Renal cortex interstitium (tissue), 11 donors: ENCODE data around the gene MOV10. TPM values are rescaled to one million over a fixed set of nuclear protein-coding genes. Genes with fewer than 3 reads are reported as not detected.
A peak's percentile ranks its signal among the peaks of the same experiment; 100 is the strongest.
"Not testable (repeated sequence)": the region's sequence is repeated elsewhere in the genome, so short reads cannot be mapped to it uniquely, and the experiment has no call there.

Experiments
- DNase-seq, 11 donors: peaks; one replicate each; pipeline ENCODE4 v3.0.0-alpha.2; 2013; ENCODE audit warnings: low read depth in 9 of 11, low spot score in 4 of 11; ENCODE audit errors: extremely low read depth in 1 of 11
- polyA plus RNA-seq, 3 donors: library from polyadenylated mRNA; unstranded; fragments of 120-200 nt; gene quantifications; one replicate each; pipeline ENCODE4 v1.2.1, GENCODE V29; 2013; ENCODE audit not compliant: insufficient read length in 3 of 3

Gene MOV10
- polyA plus RNA-seq, 3 donors, result 74.1 to 83.1 (median 75.1) TPM

DNA sequence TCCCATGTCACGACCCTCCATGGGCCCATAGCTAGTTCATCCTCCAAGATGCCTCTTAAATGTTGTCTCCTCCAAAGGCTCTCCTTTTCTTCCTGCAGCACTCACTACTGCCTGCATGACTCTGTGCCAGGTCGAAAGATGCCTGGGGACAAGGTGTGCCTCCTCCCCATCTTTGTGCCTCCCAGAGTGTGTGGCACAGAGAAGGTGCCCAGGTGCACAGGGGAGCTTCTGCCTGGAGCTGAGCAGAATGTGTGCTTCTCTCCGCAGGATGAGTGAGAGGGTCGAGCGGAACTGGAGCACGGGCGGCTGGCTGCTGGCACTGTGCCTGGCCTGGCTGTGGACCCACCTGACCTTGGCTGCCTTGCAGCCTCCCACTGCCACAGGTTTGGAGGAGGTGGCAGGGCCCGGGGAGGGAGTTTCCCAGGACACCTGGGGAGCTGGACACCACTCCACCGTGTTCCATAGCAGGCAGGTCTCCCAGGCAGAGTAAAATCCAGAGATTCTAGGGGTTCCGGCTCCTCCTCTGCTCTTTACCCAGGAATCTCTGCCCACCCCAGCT, 47.6 kb downstream of the MOV10 start:
- no peak for DNase-seq

DNA sequence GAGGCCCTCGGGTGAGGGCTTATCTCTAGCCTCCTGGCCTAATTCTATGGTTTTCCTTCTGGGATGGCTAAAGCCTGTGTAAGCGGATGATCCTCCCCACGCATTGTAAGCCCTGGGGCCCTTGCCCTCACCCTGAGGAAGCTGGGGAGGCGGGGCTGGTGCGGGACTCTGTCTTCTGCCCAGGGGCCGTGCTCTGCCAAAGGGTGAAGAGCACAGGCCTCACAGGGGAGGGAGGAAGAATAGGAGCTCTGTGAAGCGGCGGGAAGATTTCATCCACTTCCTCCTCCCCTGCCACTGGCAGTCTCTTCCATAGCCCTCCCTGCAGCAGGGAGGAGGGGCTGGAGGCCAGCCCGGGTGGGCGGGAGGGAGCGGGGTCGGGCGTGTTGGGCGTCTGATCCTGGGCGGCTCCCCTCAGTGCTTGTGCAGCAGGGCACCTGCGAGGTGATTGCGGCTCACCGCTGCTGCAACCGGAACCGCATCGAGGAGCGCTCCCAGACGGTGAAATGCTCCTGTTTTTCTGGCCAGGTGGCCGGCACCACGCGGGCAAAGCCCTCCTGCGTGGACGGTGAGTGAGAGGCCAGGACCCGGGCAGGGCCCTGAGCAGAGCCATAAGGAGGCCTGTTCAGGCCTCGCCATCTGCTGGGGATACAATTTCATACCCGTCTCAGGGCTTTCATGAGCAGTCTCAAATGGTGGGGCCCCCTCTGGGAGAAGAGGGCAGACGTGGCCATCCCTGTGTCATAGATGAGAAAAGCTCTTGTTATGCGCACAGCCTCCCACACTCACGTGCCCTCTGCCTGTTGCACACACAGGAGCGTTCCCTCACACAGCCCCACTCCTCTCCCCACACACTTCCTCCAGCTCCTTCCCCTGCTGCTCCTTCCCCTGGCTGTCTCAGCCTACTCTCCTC, 48.4 kb downstream of the MOV10 start:
- DNase-seq, result no peak

DNA sequence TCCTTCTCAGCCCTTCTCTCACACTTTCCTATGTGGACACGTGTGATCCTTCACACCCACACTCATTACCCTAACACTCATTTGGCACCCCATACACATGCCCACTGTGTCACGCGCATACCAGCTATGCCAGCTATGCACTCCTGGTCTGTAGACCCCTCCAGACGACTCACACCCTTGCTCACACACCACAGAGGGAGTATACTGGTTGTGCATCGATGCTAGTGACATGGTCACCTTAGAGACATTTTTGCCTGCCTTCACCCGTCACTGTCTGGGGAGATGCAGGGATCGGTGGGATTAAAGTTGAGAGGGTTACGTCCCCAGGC, 49.0 kb downstream of the MOV10 start:
- DNase-seq, result no peak

DNA sequence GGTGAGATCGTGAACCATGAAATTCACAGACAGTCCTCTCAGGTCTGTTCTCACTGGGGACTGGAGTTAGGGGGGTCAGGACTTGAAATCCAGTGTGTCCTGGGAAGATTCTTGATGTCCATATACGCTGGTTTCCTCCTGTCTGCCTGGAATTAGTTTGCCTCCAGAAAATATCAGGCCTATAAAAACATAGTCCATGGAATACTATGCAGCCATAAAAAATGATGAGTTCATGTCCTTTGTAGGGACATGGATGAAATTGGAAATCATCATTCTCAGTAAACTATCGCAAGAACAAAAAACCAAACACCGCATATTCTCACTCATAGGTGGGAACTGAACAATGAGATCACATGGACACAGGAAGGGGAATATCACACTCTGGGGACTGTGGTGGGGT, 49.8 kb downstream of the MOV10 start:
- not testable (repeated sequence) for DNase-seq

DNA sequence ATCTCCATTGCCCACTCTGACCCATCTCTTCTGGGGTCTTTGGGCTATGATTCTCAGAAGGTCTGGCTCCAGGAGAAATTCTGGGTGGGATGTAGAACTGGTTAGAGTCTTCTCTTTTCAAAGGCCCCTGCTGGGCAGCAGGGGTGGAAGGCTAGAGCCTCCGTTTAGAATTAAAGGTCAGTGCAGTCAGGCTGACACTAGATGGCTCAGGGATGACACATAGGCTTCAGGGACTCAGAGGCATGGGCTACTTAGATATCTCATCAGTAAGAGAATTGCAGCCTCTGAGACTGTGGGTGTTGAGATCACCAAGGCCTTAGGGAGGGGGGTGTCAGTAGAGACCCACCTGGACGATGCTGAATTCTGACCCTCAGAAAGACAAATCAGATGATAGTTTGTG, 53.3 kb downstream of the MOV10 start:
- no peak for DNase-seq

DNA sequence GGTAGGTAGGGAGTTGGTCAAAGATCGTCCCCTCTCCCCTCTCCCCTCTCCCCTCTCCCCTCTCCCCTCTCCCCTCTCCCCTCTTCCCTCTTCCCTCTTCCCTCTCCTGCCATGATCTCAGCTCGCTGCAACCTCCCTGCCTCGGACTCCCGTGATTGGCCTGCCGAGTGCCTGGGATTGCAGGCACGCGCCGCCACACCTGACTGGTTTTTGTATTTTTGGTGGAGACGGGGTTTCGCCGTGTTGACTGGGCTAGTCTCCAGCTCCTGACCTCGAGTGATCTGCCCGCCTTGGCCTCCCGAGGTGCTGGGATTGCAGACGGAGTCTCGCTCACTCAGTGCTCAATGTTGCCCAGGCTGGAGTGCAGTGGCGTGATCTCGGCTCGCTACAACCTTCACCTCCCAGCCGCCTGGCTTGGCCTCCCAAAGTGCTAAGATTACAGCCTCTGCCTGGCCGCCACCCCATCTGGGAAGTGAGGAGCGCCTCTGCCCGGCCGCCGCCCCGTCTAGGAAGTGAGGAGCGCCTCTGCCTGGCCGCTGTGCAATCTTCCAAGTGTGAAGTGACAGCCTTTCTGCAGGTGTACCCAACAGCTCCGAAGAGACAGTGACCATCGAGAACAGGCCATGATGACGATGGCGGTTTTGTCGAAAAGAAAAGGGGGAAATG, 54.0 kb downstream of the MOV10 start:
- not testable (repeated sequence) for DNase-seq

DNA sequence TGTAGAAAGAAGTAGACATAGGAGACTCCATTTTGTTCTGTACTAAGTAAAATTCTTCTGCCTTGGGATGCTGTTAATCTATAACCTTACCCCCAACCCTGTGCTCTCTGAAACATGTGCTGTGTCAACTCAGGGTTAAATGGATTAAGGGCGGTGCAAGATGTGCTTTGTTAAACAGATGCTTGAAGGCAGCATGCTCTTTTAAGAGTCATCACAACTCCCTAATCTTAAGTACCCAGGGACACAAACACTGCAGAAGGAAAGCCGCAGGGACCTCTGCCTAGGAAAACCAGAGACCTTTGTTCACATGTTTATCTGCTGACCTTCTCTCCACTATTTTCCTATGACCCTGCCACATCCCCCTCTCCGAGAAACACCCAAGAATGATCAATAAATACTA, 54.6 kb downstream of the MOV10 start:
- not testable (repeated sequence) for DNase-seq

DNA sequence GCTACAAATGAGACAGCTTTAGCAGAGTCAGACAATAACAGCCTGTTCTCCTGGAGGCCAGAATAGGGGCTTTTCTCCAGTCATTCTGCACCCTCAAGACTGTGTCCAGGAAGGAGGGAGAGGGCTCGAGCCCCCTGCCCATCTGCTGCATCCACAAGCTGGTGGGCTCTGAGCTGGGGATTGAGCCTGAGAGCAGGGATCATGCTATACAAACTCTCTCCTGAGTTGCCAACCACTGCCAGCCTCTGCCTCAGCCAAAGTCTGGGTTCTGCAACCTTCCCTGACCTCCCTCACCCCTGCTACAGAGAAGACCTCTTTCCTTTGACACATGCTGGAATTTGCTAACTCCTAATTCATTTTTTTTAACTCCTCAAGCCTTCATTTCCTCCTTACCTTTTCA, 55.5 kb downstream of the MOV10 start:
- no peak for DNase-seq

DNA sequence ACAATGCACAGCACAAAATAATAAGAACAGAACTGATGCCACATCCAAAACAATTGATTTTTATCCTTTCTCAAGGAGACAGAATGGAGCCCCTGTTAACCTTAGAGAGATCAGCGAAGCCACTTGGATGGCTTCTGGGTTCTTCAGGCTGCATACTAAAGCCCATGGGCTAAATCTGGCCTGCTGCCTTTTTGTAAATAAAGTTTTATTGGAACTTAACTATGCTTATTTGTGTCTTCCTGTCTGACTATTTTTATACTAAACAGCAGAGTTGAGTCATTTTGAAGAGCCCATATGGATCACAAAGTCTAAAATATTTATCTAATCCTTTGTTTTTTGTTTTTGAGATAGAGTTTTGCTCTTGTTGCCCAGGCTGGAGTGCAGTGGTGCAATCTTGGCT, 57.0 kb downstream of the MOV10 start:
- DNase-seq, result no peak

DNA sequence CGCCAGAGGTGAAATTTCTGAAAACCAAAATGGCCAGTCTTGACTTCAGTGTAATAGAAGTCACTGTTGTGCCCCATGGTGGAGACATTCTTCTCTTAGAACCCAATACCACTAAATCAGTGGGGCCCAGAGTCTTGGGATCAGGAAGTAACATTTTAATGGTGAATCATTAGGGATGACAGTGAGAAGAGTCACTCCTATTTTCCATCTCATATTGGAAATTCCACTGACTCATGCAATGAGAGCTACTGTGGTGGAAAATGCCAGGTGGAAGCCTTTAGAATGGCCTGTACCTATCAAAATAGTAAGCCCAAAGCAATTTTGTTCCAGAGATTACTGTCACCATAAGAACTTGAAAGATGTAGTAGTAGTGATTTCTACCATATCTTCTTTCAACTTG, 61.3 kb downstream of the MOV10 start:
- no peak for DNase-seq

DNA sequence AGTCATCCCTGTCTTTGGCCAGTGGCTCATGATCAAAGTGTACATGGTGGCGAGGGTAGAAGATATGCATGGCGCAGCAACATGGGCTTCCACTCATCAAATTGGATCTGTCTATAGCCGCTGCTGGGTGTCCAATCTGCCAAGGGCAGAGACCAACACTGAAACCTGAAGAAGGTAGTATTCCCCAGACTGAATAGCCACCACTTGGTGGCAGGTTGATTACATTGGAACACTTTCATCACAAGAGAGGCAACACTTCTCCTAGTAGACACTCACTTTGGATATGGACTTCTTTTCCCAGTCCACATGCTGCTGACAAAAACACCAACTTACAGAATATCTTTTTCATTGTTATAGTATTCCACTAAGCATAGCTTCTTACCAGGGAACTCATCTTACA, 63.1 kb downstream of the MOV10 start:
- no peak for DNase-seq

DNA sequence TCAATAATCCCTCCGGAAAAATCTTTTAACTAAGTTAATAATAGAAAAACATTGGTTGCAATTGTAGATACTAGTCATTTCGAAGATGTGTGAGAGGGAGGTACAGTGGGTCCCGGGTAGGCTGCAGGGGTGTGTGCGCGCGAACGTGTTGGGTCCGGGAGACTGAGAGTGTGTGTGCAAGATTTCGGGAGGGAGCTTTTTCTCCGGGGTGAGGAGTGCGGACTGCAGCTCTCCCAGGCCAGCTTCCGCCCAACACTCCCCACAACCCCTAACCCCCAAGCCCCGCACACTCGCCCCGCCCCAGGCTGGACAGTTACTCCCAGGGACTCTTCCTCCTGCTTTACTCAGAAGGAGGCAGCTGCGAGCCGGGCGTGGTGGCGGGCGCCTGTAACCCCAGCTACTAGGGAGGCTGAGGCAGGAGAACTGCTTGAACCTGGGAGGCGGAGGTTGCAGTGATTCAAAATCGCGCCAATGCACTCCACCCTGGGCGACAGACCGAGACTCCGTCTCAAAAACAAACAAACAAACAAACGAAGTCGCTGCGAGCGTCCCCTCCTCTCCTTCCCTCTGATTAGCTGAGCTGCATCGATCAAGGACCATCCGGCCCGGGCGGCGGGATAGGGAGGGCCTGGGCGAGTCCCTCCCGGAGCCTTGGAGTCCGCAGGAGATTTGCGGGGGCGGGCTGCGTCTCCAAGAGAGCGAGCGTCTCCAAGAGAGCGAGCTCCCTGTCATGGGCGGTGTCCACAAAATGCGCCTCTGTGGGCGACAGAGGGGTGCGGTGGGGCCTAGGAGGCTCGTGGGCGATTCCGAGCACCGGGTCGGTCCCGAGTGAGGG, 68.9 kb downstream of the MOV10 start:
- DNase-seq, result no peak

DNA sequence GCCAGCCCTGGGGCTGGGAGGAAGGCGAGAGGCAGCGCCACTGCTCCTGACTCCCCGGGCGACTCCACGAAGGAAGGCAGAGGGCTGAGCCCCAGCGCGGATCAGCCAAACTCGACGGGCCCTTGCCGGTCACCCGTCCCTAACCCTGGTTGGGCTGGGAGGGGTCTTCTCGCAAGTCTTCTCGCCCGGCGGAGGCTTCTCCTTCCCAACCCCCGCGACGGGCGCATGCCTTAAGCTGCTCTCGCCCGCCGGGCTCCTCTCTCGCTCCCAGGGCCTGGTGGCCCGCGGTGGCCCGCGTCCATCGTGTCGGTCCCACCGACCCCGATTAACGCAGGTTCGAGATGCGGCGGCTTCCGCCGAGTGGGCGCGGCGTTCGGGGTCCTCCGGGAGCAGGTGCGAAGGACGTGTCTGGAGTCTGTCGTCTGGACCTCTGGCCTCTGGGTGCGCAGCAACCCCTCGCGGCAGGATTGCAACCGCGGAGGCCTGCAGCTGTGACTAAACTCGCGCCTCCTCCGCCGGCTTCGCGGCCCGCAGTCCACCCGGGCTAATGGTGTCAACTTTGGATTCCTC, 69.6 kb downstream of the MOV10 start:
- peak in 3 of 11 donors; percentile 33 to 38 (median 34) for DNase-seq

DNA sequence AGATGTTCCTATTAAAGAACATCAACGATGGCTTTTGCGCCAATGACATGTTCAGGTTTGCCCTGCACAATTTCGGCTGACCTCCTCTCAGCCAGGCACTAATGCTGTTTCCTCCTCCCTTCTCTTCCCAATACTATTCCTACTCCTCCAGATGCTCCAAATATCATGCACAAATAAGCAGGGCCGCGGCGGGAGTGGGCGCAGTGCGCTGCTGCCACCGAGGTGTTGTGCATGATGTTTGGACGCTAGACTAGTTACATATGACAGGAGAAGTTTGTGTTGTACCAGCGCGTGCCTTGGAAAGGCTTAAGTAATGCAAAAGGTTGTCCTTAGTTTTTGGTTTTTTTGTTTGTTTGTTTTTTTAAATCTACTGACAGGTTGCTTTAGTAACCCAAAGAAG, 73.9 kb downstream of the MOV10 start:
- no peak for DNase-seq

Other genes starting within 250 kb of the MOV10 start
- 1 to 10 TPM; 3.1 to 4.0 (median 3.4) TPM for gene WNT2B, start 165.7 kb upstream of the MOV10 start, polyA plus RNA-seq
- 10 to 100 TPM; 27.3 to 33.9 (median 30.9) TPM for gene ST7L, start 55.5 kb upstream of the MOV10 start, polyA plus RNA-seq
- 100 to 1,000 TPM; 127 to 146 (median 133) TPM for gene CAPZA1, start 54.8 kb upstream of the MOV10 start, polyA plus RNA-seq
- 100 to 1,000 TPM; 191 to 248 (median 214) TPM for gene RHOC, start 32.5 kb downstream of the MOV10 start, polyA plus RNA-seq
- gene PPM1J, start 40.7 kb downstream of the MOV10 start, polyA plus RNA-seq, result 1 to 10 TPM in 2 of 3 donors, under 1 TPM in 1; 0.79 to 1.7 (median 1.4) TPM